WTC11 (cell line): ENCODE measurements around the gene CD79A. TPM values are rescaled to one million over a fixed set of nuclear protein-coding genes. Genes with fewer than 3 reads are reported as not detected.

Experiments
- ATAC-seq: fragments of 200-7000 bp; cut with Tn5 transposase; 2 replicates; pipeline ENCODE4 v1.10.0; 2021; ENCODE audit warnings: mild to moderate bottlenecking, moderate library complexity
- CTCF ChIA-PET: fragments of 300-600 bp; sonication (Branson Sonifier 250); formaldehyde crosslinking; loops from one replicate; lab custom pipeline; 2021; ENCODE audit warnings: antibody characterized with exemption; lab: Charles Lee
- POLR2A ChIA-PET: fragments of 350-600 bp; sonication (Branson Sonifier 250); formaldehyde crosslinking; loops from one replicate; lab custom pipeline; 2021; ENCODE audit warnings: antibody characterized with exemption; lab: Charles Lee
- DNase-seq: peaks from one replicate; pipeline ENCODE4 v3.0.0; 2021; ENCODE audit warnings: low spot score
- H3K27ac Mint-ChIP-seq: 2 replicates; pipeline ENCODE4 v1.8.0; 2021; ENCODE audit warnings: mixed read lengths
- H3K27me3 Mint-ChIP-seq: 2 replicates; pipeline ENCODE4 v1.8.0; 2021; ENCODE audit warnings: low read depth, mild to moderate bottlenecking, moderate library complexity, mixed read lengths
- H3K36me3 Mint-ChIP-seq: 2 replicates; pipeline ENCODE4 v1.8.0; 2021; ENCODE audit warnings: mixed read lengths
- H3K4me1 Mint-ChIP-seq: 2 replicates; pipeline ENCODE4 v1.8.0; 2022; ENCODE audit warnings: mixed read lengths
- H3K4me3 Mint-ChIP-seq: 2 replicates; pipeline ENCODE4 v1.8.0; 2021; ENCODE audit warnings: mild to moderate bottlenecking, moderate library complexity, mixed read lengths
- H3K9me3 Mint-ChIP-seq: 2 replicates; pipeline ENCODE4 v1.8.0; 2021; ENCODE audit warnings: mixed read lengths
- ATF3 ChIP-seq: sonication (generic); formaldehyde crosslinking; conservative IDR thresholded peaks from 2 replicates; pipeline ENCODE4 v1.8.1; 2022; ENCODE audit warnings: mild to moderate bottlenecking, missing genetic modification reagents
- E2F5 ChIP-seq: sonication (generic); formaldehyde crosslinking; IDR thresholded peaks from 2 replicates; pipeline ENCODE4 v1.8.1; 2022; ENCODE audit warnings: mild to moderate bottlenecking, moderate library complexity, missing genetic modification reagents
- ETV6 ChIP-seq: sonication (generic); formaldehyde crosslinking; IDR thresholded peaks from 2 replicates; pipeline ENCODE4 v1.8.1; 2022; ENCODE audit warnings: mild to moderate bottlenecking, missing genetic modification reagents
- HMGXB4 ChIP-seq: sonication (generic); formaldehyde crosslinking; IDR thresholded peaks from 2 replicates; pipeline ENCODE4 v1.8.1; 2023; ENCODE audit warnings: mild to moderate bottlenecking, moderate library complexity, missing genetic modification reagents
- NFYB ChIP-seq: sonication (generic); formaldehyde crosslinking; conservative IDR thresholded peaks from 2 replicates; pipeline ENCODE4 v1.8.0; 2022; ENCODE audit warnings: low read depth, missing genetic modification reagents
- PRRX2 ChIP-seq: fragments of 250-450 bp; sonication (Bioruptor Pico); IDR thresholded peaks from 2 replicates; pipeline ENCODE4 v1.8.0; 2021; ENCODE audit warnings: mild to moderate bottlenecking
- SOX15 ChIP-seq: fragments of 250-450 bp; sonication (Bioruptor Pico); IDR thresholded peaks from 2 replicates; pipeline ENCODE4 v1.9.0; 2021; ENCODE audit warnings: mild to moderate bottlenecking
- TCF7 ChIP-seq: sonication (generic); formaldehyde crosslinking; IDR thresholded peaks from 2 replicates; pipeline ENCODE4 v1.8.0; 2022; ENCODE audit warnings: mild to moderate bottlenecking, low read depth, missing genetic modification reagents, moderate library complexity
- ZBTB21 ChIP-seq: sonication (generic); formaldehyde crosslinking; IDR thresholded peaks from 2 replicates; pipeline ENCODE4 v1.8.1; 2023; ENCODE audit warnings: mild to moderate bottlenecking, missing genetic modification reagents, borderline replicate concordance
- ZMAT4 ChIP-seq: fragments of 250-450 bp; sonication (Bioruptor Pico); IDR thresholded peaks from 2 replicates; pipeline ENCODE4 v1.9.0; 2021; ENCODE audit warnings: mild to moderate bottlenecking
- ZNF138 ChIP-seq: sonication (generic); formaldehyde crosslinking; conservative IDR thresholded peaks from 2 replicates; pipeline ENCODE4 v1.8.1; 2022; ENCODE audit warnings: mild to moderate bottlenecking, moderate library complexity, missing genetic modification reagents
- ZNF219 ChIP-seq: sonication (generic); formaldehyde crosslinking; IDR thresholded peaks from 2 replicates; pipeline ENCODE4 v1.8.0; 2023; ENCODE audit warnings: missing genetic modification reagents, mild to moderate bottlenecking, borderline replicate concordance
- ZNF232 ChIP-seq: sonication (generic); formaldehyde crosslinking; IDR thresholded peaks from 2 replicates; pipeline ENCODE4 v1.8.0; 2022; ENCODE audit warnings: mild to moderate bottlenecking, missing genetic modification reagents
- ZNF512 ChIP-seq: sonication (generic); formaldehyde crosslinking; IDR thresholded peaks from 2 replicates; pipeline ENCODE4 v1.8.1; 2022; ENCODE audit warnings: missing genetic modification reagents, borderline replicate concordance
- total RNA-seq: library from RNA; stranded (reverse); gene quantifications from 3 replicates; pipeline ENCODE4 v1.2.3, GENCODE V29; 2021
- TF ChIP-seq, protein P1 (sequence below): sonication (generic); formaldehyde crosslinking; IDR thresholded peaks from 2 replicates; pipeline ENCODE4 v1.8.0; 2022; ENCODE audit warnings: missing genetic modification reagents
- TF ChIP-seq, protein P2 (sequence below): sonication (generic); formaldehyde crosslinking; IDR thresholded peaks from 2 replicates; pipeline ENCODE4 v1.8.1; 2022; ENCODE audit warnings: mild to moderate bottlenecking, missing genetic modification reagents, moderate library complexity, borderline replicate concordance
- TF ChIP-seq, protein P3 (sequence below): sonication (generic); formaldehyde crosslinking; IDR thresholded peaks from 2 replicates; pipeline ENCODE4 v1.8.1; 2022; ENCODE audit warnings: low read depth, mild to moderate bottlenecking, moderate library complexity, missing genetic modification reagents, borderline replicate concordance
- TF ChIP-seq, protein P4 (sequence below): sonication (generic); formaldehyde crosslinking; IDR thresholded peaks from 2 replicates; pipeline ENCODE4 v1.8.1; 2023; ENCODE audit warnings: mild to moderate bottlenecking, missing genetic modification reagents, moderate library complexity

CD79A gene
- total RNA-seq, 1 experiment from 2014 or later, result 0.42 TPM

- TF ChIP-seq, protein P1, sequence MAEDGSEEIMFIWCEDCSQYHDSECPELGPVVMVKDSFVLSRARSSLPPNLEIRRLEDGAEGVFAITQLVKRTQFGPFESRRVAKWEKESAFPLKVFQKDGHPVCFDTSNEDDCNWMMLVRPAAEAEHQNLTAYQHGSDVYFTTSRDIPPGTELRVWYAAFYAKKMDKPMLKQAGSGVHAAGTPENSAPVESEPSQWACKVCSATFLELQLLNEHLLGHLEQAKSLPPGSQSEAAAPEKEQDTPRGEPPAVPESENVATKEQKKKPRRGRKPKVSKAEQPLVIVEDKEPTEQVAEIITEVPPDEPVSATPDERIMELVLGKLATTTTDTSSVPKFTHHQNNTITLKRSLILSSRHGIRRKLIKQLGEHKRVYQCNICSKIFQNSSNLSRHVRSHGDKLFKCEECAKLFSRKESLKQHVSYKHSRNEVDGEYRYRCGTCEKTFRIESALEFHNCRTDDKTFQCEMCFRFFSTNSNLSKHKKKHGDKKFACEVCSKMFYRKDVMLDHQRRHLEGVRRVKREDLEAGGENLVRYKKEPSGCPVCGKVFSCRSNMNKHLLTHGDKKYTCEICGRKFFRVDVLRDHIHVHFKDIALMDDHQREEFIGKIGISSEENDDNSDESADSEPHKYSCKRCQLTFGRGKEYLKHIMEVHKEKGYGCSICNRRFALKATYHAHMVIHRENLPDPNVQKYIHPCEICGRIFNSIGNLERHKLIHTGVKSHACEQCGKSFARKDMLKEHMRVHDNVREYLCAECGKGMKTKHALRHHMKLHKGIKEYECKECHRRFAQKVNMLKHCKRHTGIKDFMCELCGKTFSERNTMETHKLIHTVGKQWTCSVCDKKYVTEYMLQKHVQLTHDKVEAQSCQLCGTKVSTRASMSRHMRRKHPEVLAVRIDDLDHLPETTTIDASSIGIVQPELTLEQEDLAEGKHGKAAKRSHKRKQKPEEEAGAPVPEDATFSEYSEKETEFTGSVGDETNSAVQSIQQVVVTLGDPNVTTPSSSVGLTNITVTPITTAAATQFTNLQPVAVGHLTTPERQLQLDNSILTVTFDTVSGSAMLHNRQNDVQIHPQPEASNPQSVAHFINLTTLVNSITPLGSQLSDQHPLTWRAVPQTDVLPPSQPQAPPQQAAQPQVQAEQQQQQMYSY (CRISPR knock-in tag), result 0 out of 2 replicates have a peak, but pooled peaks have one; percentile 44
- TF ChIP-seq, protein P2, sequence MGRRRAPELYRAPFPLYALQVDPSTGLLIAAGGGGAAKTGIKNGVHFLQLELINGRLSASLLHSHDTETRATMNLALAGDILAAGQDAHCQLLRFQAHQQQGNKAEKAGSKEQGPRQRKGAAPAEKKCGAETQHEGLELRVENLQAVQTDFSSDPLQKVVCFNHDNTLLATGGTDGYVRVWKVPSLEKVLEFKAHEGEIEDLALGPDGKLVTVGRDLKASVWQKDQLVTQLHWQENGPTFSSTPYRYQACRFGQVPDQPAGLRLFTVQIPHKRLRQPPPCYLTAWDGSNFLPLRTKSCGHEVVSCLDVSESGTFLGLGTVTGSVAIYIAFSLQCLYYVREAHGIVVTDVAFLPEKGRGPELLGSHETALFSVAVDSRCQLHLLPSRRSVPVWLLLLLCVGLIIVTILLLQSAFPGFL (CRISPR knock-in tag), result no peak
- TF ChIP-seq E2F5 (CRISPR knock-in tag) (no peak), ZNF219 (CRISPR knock-in tag) (peak; percentile 77; the same call in 1 of the 2 replicates), HMGXB4 (CRISPR knock-in tag) (no peak), ZNF138 (CRISPR knock-in tag) (no peak)
These were observed 17.3 kb upstream of the CD79A start, which contains the start of gene RPS19 (continued) for GRCh38 chr19:41859618-41860418.

- CTCF ChIA-PET, result interaction anchor here (0.7 to 2.1 kb wide), 9 partner anchors 9 to 174 kb away, joined by 3 to 14 read pairs (median 5); no protein-coding TSS in a partner anchor
- TF ChIP-seq ZMAT4 (CRISPR knock-in tag) (no peak), ZBTB21 (CRISPR knock-in tag) (no peak), ZNF219 (CRISPR knock-in tag) (peak; percentile 46; the same call in 1 of the 2 replicates), PRRX2 (no peak), SOX15 (CRISPR knock-in tag) (no peak), NFYB (CRISPR knock-in tag) (0 out of 2 replicates have a peak, but pooled peaks have one; percentile 25), ZNF232 (CRISPR knock-in tag) (no peak), TCF7 (CRISPR knock-in tag) (0 out of 2 replicates have a peak, but pooled peaks have one; percentile 64), ATF3 (CRISPR knock-in tag) (no peak), ETV6 (CRISPR knock-in tag) (no peak), ZNF512 (CRISPR knock-in tag) (no peak)
- TF ChIP-seq, protein P3, sequence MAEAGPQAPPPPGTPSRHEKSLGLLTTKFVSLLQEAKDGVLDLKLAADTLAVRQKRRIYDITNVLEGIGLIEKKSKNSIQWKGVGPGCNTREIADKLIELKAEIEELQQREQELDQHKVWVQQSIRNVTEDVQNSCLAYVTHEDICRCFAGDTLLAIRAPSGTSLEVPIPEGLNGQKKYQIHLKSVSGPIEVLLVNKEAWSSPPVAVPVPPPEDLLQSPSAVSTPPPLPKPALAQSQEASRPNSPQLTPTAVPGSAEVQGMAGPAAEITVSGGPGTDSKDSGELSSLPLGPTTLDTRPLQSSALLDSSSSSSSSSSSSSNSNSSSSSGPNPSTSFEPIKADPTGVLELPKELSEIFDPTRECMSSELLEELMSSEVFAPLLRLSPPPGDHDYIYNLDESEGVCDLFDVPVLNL (CRISPR knock-in tag), result peak; percentile 58; the same call in 1 of the 2 replicates
- TF ChIP-seq, protein P2 (CRISPR knock-in tag), result no peak
- TF ChIP-seq, protein P4, sequence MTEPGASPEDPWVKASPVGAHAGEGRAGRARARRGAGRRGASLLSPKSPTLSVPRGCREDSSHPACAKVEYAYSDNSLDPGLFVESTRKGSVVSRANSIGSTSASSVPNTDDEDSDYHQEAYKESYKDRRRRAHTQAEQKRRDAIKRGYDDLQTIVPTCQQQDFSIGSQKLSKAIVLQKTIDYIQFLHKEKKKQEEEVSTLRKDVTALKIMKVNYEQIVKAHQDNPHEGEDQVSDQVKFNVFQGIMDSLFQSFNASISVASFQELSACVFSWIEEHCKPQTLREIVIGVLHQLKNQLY, result no peak
These were observed 16.5 kb upstream of the CD79A start for GRCh38 chr19:41860419-41861115.

More at GRCh38 chr19:41860419-41861115, 16.5 kb upstream of the CD79A start:
- Mint-ChIP-seq H3K27me3 (peaks cover 8% of the 10 kb centered on the region), H3K27ac (peak overlapping the region; percentile 92), H3K4me1 (peaks cover 46% of the 10 kb centered on the region), H3K36me3 (peaks cover 51% of the 10 kb centered on the region), H3K9me3 (no peaks in the 10 kb centered on the region), H3K4me3 (peak overlapping the region; percentile 94)
- POLR2A ChIA-PET, result interaction anchor here (0.5 to 2.7 kb wide), 8 partner anchors 8 to 135 kb away, joined by 3 to 30 read pairs (median 5); no protein-coding TSS in a partner anchor
- ATAC-seq (no peak), DNase-seq (no peak)
